Measurements from ENCODE around the gene PIGV.

- no peak for TF ChIP-seq CTCF (optimal IDR thresholded peaks at IDR 0.05 in 1 of 3, IDR thresholded peaks at IDR 0.05 in 1 of 3, conservative IDR thresholded peaks at IDR 0.05 in 1 of 3; ENCODE audit: extremely low read depth in 1 of 3, insufficient read depth in 2 of 3, low read length in 3 of 3)
- no peak for TF ChIP-seq EZH2 (IDR thresholded peaks at IDR 0.05; ENCODE audit: low read length)
Observed at GRCh38 chr1:26831059-26831458, 43.3 kb downstream of the PIGV start.
